WTC11 (cell line): ENCODE data around the gene CCT3.

ENCODE experiments used
- FOXJ3 ChIP-seq: sonication (generic); formaldehyde crosslinking; IDR thresholded peaks from 2 replicates; pipeline ENCODE4 v1.9.0; 2021; ENCODE audit warnings: missing genetic modification reagents, mild to moderate bottlenecking, borderline replicate concordance
- FOXP1 ChIP-seq: sonication (generic); formaldehyde crosslinking; IDR thresholded peaks from 2 replicates; pipeline ENCODE4 v1.8.0; 2022; ENCODE audit warnings: missing genetic modification reagents, mild to moderate bottlenecking, moderate library complexity, borderline replicate concordance
- GABPB1 ChIP-seq: sonication (generic); formaldehyde crosslinking; IDR thresholded peaks from 2 replicates; pipeline ENCODE4 v1.8.1; 2023; ENCODE audit warnings: mild to moderate bottlenecking, missing genetic modification reagents
- SMAD4 ChIP-seq: sonication (generic); formaldehyde crosslinking; IDR thresholded peaks from 2 replicates; pipeline ENCODE4 v1.8.0; 2022; ENCODE audit warnings: mild to moderate bottlenecking, missing genetic modification reagents
- SP1 ChIP-seq: sonication (generic); formaldehyde crosslinking; conservative IDR thresholded peaks from 2 replicates; pipeline ENCODE4 v1.8.1; 2022; ENCODE audit warnings: missing genetic modification reagents
- TF ChIP-seq, protein P1 (sequence below): fragments of 200-600 bp; IDR thresholded peaks from 2 replicates; pipeline ENCODE4 v1.8.0; 2022; ENCODE audit warnings: antibody characterized with exemption
- TF ChIP-seq, protein P2 (sequence below): sonication (generic); formaldehyde crosslinking; IDR thresholded peaks from 2 replicates; pipeline ENCODE4 v1.8.0; 2022; ENCODE audit warnings: mild to moderate bottlenecking, missing genetic modification reagents
- TF ChIP-seq, protein P3 (sequence below): sonication (generic); formaldehyde crosslinking; conservative IDR thresholded peaks from 2 replicates; pipeline ENCODE4 v1.8.1; 2022; ENCODE audit warnings: mild to moderate bottlenecking, missing genetic modification reagents
- TF ChIP-seq, protein P4 (sequence below): sonication (generic); formaldehyde crosslinking; IDR thresholded peaks from 2 replicates; pipeline ENCODE4 v1.8.0; 2022; ENCODE audit warnings: mild to moderate bottlenecking, missing genetic modification reagents

DNA sequence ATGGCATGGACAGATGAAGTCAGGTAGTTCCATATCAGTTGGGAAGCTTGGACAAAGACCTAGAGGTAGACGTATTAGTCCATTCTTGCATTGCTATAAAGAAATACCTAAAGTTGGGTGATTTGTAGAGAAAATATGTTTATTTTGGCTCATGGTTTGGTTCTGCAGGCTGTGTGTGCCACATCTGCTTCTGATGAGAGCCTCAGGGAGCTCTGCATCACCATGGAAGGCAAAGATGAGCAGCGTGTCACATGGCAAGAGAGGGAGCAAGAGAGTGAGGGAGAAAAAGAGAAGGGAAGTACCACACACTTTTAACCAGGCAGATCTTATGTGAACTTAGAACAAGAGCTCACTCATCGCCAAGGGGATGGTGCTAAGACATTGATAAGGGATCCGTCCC is 9.2 kb upstream of the CCT3 start:
- TF ChIP-seq, protein P1, sequence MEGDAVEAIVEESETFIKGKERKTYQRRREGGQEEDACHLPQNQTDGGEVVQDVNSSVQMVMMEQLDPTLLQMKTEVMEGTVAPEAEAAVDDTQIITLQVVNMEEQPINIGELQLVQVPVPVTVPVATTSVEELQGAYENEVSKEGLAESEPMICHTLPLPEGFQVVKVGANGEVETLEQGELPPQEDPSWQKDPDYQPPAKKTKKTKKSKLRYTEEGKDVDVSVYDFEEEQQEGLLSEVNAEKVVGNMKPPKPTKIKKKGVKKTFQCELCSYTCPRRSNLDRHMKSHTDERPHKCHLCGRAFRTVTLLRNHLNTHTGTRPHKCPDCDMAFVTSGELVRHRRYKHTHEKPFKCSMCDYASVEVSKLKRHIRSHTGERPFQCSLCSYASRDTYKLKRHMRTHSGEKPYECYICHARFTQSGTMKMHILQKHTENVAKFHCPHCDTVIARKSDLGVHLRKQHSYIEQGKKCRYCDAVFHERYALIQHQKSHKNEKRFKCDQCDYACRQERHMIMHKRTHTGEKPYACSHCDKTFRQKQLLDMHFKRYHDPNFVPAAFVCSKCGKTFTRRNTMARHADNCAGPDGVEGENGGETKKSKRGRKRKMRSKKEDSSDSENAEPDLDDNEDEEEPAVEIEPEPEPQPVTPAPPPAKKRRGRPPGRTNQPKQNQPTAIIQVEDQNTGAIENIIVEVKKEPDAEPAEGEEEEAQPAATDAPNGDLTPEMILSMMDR, result no peak
- TF ChIP-seq, protein P2, sequence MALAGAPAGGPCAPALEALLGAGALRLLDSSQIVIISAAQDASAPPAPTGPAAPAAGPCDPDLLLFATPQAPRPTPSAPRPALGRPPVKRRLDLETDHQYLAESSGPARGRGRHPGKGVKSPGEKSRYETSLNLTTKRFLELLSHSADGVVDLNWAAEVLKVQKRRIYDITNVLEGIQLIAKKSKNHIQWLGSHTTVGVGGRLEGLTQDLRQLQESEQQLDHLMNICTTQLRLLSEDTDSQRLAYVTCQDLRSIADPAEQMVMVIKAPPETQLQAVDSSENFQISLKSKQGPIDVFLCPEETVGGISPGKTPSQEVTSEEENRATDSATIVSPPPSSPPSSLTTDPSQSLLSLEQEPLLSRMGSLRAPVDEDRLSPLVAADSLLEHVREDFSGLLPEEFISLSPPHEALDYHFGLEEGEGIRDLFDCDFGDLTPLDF (CRISPR knock-in tag), result no peak
- TF ChIP-seq GABPB1 (no peak), FOXJ3 (CRISPR knock-in tag) (no peak), FOXP1 (CRISPR knock-in tag) (no peak), SMAD4 (no peak), SP1 (CRISPR knock-in tag) (no peak)
- TF ChIP-seq, protein P3, sequence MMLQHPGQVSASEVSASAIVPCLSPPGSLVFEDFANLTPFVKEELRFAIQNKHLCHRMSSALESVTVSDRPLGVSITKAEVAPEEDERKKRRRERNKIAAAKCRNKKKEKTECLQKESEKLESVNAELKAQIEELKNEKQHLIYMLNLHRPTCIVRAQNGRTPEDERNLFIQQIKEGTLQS, result no peak
- TF ChIP-seq, protein P4, sequence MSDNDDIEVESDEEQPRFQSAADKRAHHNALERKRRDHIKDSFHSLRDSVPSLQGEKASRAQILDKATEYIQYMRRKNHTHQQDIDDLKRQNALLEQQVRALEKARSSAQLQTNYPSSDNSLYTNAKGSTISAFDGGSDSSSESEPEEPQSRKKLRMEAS (CRISPR knock-in tag), result no peak
